GM12801 (cell line): ENCODE data around the gene CAGE1.

ENCODE experiments used
- CTCF ChIP-seq: IDR thresholded peaks from one replicate; pipeline ENCODE4 v1.5.1; 2011; ENCODE audit warnings: control low read depth; ENCODE audit not compliant: insufficient read length; ENCODE audit errors: extremely low read depth

The CAGE1 gene

GRCh38 chr6:7300926-7301325 is 88.6 kb downstream of the CAGE1 start:
- TF ChIP-seq CTCF = no peak

- TF ChIP-seq CTCF = no peak
Measured at GRCh38 chr6:7298113-7298512, 91.4 kb downstream of the CAGE1 start.

- no peak for TF ChIP-seq CTCF
Measured at GRCh38 chr6:7296602-7297001, 92.9 kb downstream of the CAGE1 start.

GRCh38 chr6:7295916-7296315 is 93.6 kb downstream of the CAGE1 start:
- TF ChIP-seq CTCF = no peak

GRCh38 chr6:7292596-7293255 is 96.8 kb downstream of the CAGE1 start:
- no peak for TF ChIP-seq CTCF

- TF ChIP-seq CTCF = no peak
Measured at GRCh38 chr6:7290079-7290478, 99.5 kb downstream of the CAGE1 start.

- TF ChIP-seq CTCF = no peak
Measured at GRCh38 chr6:7285416-7285815, 104.1 kb downstream of the CAGE1 start.

GRCh38 chr6:7283676-7284075 is 105.9 kb downstream of the CAGE1 start:
- no peak for TF ChIP-seq CTCF
